Measurements from ENCODE around the gene PHYKPL. TPM values are rescaled to one million over a fixed set of nuclear protein-coding genes. Genes with fewer than 3 reads are reported as not detected.
A peak's percentile ranks its signal among the peaks of the same experiment; 100 is the strongest.

PHYKPL gene
- total RNA-seq, 1 experiment from 2014 or later, result 41.7 TPM

- H3K27ac Mint-ChIP-seq, result no peak overlapping the region
- TF ChIP-seq ZNF121 (CRISPR knock-in tag; IDR thresholded peaks at IDR 0.05) (peak; percentile 46; the same call in 1 of the 2 replicates), NR3C1 (CRISPR knock-in tag; conservative IDR thresholded peaks at IDR 0.05; ENCODE audit: low read depth) (no peak)
- no peak for ATAC-seq
- H3K4me3 Mint-ChIP-seq, result no peak overlapping the region
- no peaks in the 10 kb centered on the region for H3K27me3 Mint-ChIP-seq (ENCODE audit: low read depth)
- peaks cover 7% of the 10 kb centered on the region for H3K4me1 Mint-ChIP-seq
- ChIA-PET POLR2A (interaction anchor here (0.6 kb wide), 1 partner anchor 560 kb away, joined by 6 read pairs; no protein-coding TSS in a partner anchor), CTCF (no interaction called here)
- DNase-seq (ENCODE audit: low spot score), result no peak
- H3K9me3 Mint-ChIP-seq, result no peaks in the 10 kb centered on the region
- H3K36me3 Mint-ChIP-seq, result no peaks in the 10 kb centered on the region
These were observed 8.2 kb upstream of the PHYKPL start for GRCh38 chr5:178240766-178241165.

DNA sequence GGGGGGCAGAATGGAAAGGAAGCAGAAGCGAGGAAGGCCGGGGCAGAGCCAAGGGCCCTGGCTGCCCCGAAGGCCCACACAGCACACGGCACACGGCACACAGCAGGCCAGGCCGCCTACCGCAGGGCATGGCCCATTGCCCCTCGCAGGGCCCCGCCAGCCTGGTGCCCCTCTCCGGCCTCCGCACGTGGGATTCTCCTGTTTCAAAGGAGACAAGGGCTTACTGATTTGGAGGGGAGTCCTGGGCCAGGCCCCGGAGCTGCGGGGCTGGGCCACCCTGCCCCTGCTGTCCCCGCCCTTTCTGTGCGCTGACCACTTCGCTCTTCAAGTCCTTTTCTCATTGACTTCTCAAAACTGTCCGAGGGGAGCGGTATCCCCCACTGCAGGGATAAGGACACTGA lies 7.7 kb upstream of the PHYKPL start:
- H3K4me1 Mint-ChIP-seq, result peaks cover 7% of the 10 kb centered on the region
- no peaks in the 10 kb centered on the region for H3K9me3 Mint-ChIP-seq
- TF ChIP-seq ZNF671 (CRISPR knock-in tag; IDR thresholded peaks at IDR 0.05) (no peak), GRHL2 (CRISPR knock-in tag; IDR thresholded peaks at IDR 0.05; ENCODE audit: insufficient replicate concordance, severe bottlenecking) (no peak), ZNF317 (CRISPR knock-in tag; IDR thresholded peaks at IDR 0.05; ENCODE audit: borderline replicate concordance, low read depth) (no peak), RORB (CRISPR knock-in tag; IDR thresholded peaks at IDR 0.05) (no peak), ZNF232 (CRISPR knock-in tag; IDR thresholded peaks at IDR 0.05) (no peak), PRRX2 (CRISPR knock-in tag; IDR thresholded peaks at IDR 0.05) (no peak), FOXJ3 (CRISPR knock-in tag; IDR thresholded peaks at IDR 0.05; ENCODE audit: borderline replicate concordance) (no peak), JUN (CRISPR knock-in tag; IDR thresholded peaks at IDR 0.05) (no peak), E2F5 (CRISPR knock-in tag; IDR thresholded peaks at IDR 0.05) (no peak), CREB1 (CRISPR knock-in tag; IDR thresholded peaks at IDR 0.05) (no peak), ZMAT4 (CRISPR knock-in tag; IDR thresholded peaks at IDR 0.05) (no peak), FOXP4 (CRISPR knock-in tag; IDR thresholded peaks at IDR 0.05) (no peak), GTF2I (CRISPR knock-in tag; conservative IDR thresholded peaks at IDR 0.05) (no peak), RELA (CRISPR knock-in tag; IDR thresholded peaks at IDR 0.05; ENCODE audit: borderline replicate concordance) (no peak), ATF1 (CRISPR knock-in tag; IDR thresholded peaks at IDR 0.05) (no peak)
- TF ChIP-seq, protein P1, sequence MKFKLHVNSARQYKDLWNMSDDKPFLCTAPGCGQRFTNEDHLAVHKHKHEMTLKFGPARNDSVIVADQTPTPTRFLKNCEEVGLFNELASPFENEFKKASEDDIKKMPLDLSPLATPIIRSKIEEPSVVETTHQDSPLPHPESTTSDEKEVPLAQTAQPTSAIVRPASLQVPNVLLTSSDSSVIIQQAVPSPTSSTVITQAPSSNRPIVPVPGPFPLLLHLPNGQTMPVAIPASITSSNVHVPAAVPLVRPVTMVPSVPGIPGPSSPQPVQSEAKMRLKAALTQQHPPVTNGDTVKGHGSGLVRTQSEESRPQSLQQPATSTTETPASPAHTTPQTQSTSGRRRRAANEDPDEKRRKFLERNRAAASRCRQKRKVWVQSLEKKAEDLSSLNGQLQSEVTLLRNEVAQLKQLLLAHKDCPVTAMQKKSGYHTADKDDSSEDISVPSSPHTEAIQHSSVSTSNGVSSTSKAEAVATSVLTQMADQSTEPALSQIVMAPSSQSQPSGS (CRISPR knock-in tag; IDR thresholded peaks at IDR 0.05; ENCODE audit: borderline replicate concordance, low read depth), result no peak
- TF ChIP-seq, protein P2, sequence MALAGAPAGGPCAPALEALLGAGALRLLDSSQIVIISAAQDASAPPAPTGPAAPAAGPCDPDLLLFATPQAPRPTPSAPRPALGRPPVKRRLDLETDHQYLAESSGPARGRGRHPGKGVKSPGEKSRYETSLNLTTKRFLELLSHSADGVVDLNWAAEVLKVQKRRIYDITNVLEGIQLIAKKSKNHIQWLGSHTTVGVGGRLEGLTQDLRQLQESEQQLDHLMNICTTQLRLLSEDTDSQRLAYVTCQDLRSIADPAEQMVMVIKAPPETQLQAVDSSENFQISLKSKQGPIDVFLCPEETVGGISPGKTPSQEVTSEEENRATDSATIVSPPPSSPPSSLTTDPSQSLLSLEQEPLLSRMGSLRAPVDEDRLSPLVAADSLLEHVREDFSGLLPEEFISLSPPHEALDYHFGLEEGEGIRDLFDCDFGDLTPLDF (CRISPR knock-in tag; IDR thresholded peaks at IDR 0.05), result no peak
- TF ChIP-seq, protein P3, sequence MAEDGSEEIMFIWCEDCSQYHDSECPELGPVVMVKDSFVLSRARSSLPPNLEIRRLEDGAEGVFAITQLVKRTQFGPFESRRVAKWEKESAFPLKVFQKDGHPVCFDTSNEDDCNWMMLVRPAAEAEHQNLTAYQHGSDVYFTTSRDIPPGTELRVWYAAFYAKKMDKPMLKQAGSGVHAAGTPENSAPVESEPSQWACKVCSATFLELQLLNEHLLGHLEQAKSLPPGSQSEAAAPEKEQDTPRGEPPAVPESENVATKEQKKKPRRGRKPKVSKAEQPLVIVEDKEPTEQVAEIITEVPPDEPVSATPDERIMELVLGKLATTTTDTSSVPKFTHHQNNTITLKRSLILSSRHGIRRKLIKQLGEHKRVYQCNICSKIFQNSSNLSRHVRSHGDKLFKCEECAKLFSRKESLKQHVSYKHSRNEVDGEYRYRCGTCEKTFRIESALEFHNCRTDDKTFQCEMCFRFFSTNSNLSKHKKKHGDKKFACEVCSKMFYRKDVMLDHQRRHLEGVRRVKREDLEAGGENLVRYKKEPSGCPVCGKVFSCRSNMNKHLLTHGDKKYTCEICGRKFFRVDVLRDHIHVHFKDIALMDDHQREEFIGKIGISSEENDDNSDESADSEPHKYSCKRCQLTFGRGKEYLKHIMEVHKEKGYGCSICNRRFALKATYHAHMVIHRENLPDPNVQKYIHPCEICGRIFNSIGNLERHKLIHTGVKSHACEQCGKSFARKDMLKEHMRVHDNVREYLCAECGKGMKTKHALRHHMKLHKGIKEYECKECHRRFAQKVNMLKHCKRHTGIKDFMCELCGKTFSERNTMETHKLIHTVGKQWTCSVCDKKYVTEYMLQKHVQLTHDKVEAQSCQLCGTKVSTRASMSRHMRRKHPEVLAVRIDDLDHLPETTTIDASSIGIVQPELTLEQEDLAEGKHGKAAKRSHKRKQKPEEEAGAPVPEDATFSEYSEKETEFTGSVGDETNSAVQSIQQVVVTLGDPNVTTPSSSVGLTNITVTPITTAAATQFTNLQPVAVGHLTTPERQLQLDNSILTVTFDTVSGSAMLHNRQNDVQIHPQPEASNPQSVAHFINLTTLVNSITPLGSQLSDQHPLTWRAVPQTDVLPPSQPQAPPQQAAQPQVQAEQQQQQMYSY (CRISPR knock-in tag; IDR thresholded peaks at IDR 0.05), result no peak
- TF ChIP-seq, protein P4, sequence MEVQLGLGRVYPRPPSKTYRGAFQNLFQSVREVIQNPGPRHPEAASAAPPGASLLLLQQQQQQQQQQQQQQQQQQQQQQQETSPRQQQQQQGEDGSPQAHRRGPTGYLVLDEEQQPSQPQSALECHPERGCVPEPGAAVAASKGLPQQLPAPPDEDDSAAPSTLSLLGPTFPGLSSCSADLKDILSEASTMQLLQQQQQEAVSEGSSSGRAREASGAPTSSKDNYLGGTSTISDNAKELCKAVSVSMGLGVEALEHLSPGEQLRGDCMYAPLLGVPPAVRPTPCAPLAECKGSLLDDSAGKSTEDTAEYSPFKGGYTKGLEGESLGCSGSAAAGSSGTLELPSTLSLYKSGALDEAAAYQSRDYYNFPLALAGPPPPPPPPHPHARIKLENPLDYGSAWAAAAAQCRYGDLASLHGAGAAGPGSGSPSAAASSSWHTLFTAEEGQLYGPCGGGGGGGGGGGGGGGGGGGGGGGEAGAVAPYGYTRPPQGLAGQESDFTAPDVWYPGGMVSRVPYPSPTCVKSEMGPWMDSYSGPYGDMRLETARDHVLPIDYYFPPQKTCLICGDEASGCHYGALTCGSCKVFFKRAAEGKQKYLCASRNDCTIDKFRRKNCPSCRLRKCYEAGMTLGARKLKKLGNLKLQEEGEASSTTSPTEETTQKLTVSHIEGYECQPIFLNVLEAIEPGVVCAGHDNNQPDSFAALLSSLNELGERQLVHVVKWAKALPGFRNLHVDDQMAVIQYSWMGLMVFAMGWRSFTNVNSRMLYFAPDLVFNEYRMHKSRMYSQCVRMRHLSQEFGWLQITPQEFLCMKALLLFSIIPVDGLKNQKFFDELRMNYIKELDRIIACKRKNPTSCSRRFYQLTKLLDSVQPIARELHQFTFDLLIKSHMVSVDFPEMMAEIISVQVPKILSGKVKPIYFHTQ (CRISPR knock-in tag; IDR thresholded peaks at IDR 0.05), result no peak
- TF ChIP-seq, protein P5, sequence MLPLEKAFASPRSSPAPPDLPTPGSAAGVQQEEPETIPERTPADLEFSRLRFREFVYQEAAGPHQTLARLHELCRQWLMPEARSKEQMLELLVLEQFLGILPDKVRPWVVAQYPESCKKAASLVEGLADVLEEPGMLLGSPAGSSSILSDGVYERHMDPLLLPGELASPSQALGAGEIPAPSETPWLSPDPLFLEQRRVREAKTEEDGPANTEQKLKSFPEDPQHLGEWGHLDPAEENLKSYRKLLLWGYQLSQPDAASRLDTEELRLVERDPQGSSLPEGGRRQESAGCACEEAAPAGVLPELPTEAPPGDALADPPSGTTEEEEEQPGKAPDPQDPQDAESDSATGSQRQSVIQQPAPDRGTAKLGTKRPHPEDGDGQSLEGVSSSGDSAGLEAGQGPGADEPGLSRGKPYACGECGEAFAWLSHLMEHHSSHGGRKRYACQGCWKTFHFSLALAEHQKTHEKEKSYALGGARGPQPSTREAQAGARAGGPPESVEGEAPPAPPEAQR (CRISPR knock-in tag; IDR thresholded peaks at IDR 0.05), result no peak
- ATAC-seq (no peak), DNase-seq (ENCODE audit: low spot score) (no peak)
- no peak overlapping the region for H3K4me3 Mint-ChIP-seq
- no peaks in the 10 kb centered on the region for H3K36me3 Mint-ChIP-seq
- no peak overlapping the region for H3K27ac Mint-ChIP-seq
- POLR2A ChIA-PET, result interaction anchor here (0.6 kb wide), 1 partner anchor 561 kb away, joined by 6 read pairs; no protein-coding TSS in a partner anchor
- no peaks in the 10 kb centered on the region for H3K27me3 Mint-ChIP-seq (ENCODE audit: low read depth)
- CTCF ChIA-PET, result no interaction called here

Data from WTC11 (cell line).